ENCODE results near the gene CFAP210.

Gene CFAP210

DNA sequence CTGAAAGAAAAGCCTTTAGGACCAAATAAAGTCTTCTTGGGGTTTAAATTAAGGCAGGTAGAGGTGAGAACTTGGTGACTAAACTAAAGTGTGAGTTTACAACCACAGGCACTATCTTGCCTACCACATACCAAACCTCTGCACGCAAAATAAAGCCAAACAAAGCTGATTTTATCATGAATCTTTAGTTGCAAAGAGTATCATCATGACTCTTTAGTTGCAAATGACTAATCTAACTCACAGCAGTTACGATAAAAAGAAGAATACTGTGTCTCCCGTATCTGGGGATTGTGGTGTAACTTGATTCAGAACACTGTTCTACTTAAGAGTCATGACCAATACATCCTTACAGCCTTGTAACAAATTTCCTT, 11.2 kb downstream of the CFAP210 start:
- H3K9me3 ChIP-seq (ENCODE audit: control insufficient read depth, insufficient read depth, low read depth, low read length): no peaks in the 10 kb centered on the region
- CTCF ChIA-PET: interaction anchor here (0.6 to 1.0 kb wide), 2 partner anchors 10 kb away, joined by 3 read pairs; no protein-coding TSS in a partner anchor
- H3K36me3 ChIP-seq (ENCODE audit: control insufficient read depth in 2 of 2, insufficient read depth in 1 of 2, low read length in 2 of 2): no peaks in the 10 kb centered on the region
- H3K4me1 ChIP-seq (ENCODE audit: control insufficient read depth, insufficient read depth, low read length): no peaks in the 10 kb centered on the region
- POLR2A ChIA-PET: no interaction called here
- no peak overlapping the region for H3K27ac ChIP-seq (ENCODE audit: extremely low read depth, low read depth, low read length)
- TF ChIP-seq KLF8 (tag by site-specific recombination; IDR thresholded peaks at IDR 0.05) (no peak), ZNF561 (tag by site-specific recombination; IDR thresholded peaks at IDR 0.05; ENCODE audit: borderline replicate concordance) (no peak), ZNF549 (tag by site-specific recombination; IDR thresholded peaks at IDR 0.05) (no peak), ZNF658 (tag by site-specific recombination; IDR thresholded peaks at IDR 0.05) (no peak), IKZF3 (tag by site-specific recombination; IDR thresholded peaks at IDR 0.05) (no peak), ZNF558 (tag by site-specific recombination; IDR thresholded peaks at IDR 0.05) (no peak), ZNF311 (tag by site-specific recombination; IDR thresholded peaks at IDR 0.05; ENCODE audit: borderline replicate concordance) (no peak)
- TF ChIP-seq, protein P1, sequence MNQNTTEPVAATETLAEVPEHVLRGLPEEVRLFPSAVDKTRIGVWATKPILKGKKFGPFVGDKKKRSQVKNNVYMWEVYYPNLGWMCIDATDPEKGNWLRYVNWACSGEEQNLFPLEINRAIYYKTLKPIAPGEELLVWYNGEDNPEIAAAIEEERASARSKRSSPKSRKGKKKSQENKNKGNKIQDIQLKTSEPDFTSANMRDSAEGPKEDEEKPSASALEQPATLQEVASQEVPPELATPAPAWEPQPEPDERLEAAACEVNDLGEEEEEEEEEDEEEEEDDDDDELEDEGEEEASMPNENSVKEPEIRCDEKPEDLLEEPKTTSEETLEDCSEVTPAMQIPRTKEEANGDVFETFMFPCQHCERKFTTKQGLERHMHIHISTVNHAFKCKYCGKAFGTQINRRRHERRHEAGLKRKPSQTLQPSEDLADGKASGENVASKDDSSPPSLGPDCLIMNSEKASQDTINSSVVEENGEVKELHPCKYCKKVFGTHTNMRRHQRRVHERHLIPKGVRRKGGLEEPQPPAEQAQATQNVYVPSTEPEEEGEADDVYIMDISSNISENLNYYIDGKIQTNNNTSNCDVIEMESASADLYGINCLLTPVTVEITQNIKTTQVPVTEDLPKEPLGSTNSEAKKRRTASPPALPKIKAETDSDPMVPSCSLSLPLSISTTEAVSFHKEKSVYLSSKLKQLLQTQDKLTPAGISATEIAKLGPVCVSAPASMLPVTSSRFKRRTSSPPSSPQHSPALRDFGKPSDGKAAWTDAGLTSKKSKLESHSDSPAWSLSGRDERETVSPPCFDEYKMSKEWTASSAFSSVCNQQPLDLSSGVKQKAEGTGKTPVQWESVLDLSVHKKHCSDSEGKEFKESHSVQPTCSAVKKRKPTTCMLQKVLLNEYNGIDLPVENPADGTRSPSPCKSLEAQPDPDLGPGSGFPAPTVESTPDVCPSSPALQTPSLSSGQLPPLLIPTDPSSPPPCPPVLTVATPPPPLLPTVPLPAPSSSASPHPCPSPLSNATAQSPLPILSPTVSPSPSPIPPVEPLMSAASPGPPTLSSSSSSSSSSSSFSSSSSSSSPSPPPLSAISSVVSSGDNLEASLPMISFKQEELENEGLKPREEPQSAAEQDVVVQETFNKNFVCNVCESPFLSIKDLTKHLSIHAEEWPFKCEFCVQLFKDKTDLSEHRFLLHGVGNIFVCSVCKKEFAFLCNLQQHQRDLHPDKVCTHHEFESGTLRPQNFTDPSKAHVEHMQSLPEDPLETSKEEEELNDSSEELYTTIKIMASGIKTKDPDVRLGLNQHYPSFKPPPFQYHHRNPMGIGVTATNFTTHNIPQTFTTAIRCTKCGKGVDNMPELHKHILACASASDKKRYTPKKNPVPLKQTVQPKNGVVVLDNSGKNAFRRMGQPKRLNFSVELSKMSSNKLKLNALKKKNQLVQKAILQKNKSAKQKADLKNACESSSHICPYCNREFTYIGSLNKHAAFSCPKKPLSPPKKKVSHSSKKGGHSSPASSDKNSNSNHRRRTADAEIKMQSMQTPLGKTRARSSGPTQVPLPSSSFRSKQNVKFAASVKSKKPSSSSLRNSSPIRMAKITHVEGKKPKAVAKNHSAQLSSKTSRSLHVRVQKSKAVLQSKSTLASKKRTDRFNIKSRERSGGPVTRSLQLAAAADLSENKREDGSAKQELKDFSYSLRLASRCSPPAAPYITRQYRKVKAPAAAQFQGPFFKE (tag by site-specific recombination; IDR thresholded peaks at IDR 0.05; ENCODE audit: borderline replicate concordance): no peak
- TF ChIP-seq, protein P2, sequence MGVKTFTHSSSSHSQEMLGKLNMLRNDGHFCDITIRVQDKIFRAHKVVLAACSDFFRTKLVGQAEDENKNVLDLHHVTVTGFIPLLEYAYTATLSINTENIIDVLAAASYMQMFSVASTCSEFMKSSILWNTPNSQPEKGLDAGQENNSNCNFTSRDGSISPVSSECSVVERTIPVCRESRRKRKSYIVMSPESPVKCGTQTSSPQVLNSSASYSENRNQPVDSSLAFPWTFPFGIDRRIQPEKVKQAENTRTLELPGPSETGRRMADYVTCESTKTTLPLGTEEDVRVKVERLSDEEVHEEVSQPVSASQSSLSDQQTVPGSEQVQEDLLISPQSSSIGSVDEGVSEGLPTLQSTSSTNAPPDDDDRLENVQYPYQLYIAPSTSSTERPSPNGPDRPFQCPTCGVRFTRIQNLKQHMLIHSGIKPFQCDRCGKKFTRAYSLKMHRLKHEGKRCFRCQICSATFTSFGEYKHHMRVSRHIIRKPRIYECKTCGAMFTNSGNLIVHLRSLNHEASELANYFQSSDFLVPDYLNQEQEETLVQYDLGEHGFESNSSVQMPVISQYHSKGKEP (tag by site-specific recombination; IDR thresholded peaks at IDR 0.05): no peak
- no peak overlapping the region for H3K4me3 ChIP-seq (ENCODE audit: low read depth, low read length)

DNA sequence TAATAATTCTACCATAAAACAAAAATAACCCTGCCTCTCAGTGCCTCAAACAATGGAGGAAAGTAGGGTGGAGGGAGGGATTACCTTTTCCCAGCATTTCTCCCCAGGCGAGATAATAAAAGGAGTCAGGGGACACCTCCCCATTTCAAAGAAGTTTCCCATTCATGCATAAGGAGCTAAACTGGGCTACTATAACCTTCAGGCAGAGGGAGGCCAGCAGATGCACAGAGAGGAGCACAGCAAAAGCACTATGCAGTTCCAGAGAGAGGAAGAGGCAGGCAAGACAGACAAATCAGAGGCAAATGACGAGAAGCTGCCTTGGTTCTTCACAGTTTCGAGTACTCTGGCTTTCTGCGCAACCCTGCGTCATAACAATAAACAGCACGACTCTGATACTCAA, 17.4 kb downstream of the CFAP210 start:
- ChIA-PET POLR2A (no interaction called here), CTCF (no interaction called here)
- TF ChIP-seq GLI2 (tag by site-specific recombination; IDR thresholded peaks at IDR 0.05; ENCODE audit: borderline replicate concordance, low read depth) (no peak), SP2 (tag by site-specific recombination; IDR thresholded peaks at IDR 0.05) (no peak), ZNF791 (tag by site-specific recombination; IDR thresholded peaks at IDR 0.05) (no peak), SP3 (tag by site-specific recombination; IDR thresholded peaks at IDR 0.05) (no peak), ZNF37A (tag by site-specific recombination; IDR thresholded peaks at IDR 0.05) (no peak), ZNF266 (tag by site-specific recombination; IDR thresholded peaks at IDR 0.05; ENCODE audit: low read depth) (no peak), KLF10 (tag by site-specific recombination; IDR thresholded peaks at IDR 0.05) (no peak), ZNF529 (tag by site-specific recombination; IDR thresholded peaks at IDR 0.05; ENCODE audit: insufficient replicate concordance) (no peak), RBAK (tag by site-specific recombination; IDR thresholded peaks at IDR 0.05) (no peak), HOXA7 (CRISPR knock-in tag; IDR thresholded peaks at IDR 0.05; ENCODE audit: borderline replicate concordance) (no peak)
- TF ChIP-seq, protein P3, sequence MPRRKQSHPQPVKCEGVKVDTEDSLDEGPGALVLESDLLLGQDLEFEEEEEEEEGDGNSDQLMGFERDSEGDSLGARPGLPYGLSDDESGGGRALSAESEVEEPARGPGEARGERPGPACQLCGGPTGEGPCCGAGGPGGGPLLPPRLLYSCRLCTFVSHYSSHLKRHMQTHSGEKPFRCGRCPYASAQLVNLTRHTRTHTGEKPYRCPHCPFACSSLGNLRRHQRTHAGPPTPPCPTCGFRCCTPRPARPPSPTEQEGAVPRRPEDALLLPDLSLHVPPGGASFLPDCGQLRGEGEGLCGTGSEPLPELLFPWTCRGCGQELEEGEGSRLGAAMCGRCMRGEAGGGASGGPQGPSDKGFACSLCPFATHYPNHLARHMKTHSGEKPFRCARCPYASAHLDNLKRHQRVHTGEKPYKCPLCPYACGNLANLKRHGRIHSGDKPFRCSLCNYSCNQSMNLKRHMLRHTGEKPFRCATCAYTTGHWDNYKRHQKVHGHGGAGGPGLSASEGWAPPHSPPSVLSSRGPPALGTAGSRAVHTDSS (tag by site-specific recombination; IDR thresholded peaks at IDR 0.05): no peak
- TF ChIP-seq, protein P4, sequence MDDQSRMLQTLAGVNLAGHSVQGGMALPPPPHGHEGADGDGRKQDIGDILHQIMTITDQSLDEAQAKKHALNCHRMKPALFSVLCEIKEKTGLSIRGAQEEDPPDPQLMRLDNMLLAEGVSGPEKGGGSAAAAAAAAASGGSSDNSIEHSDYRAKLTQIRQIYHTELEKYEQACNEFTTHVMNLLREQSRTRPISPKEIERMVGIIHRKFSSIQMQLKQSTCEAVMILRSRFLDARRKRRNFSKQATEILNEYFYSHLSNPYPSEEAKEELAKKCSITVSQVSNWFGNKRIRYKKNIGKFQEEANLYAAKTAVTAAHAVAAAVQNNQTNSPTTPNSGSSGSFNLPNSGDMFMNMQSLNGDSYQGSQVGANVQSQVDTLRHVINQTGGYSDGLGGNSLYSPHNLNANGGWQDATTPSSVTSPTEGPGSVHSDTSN (CRISPR knock-in tag; IDR thresholded peaks at IDR 0.05): no peak

More for the DNA sequence above, 17.4 kb downstream of the CFAP210 start:
- Histone ChIP-seq H3K9me3 (ENCODE audit: control insufficient read depth, insufficient read depth, low read depth, low read length) (no peaks in the 10 kb centered on the region), H3K4me1 (ENCODE audit: control insufficient read depth, insufficient read depth, low read length) (no peaks in the 10 kb centered on the region), H3K27ac (ENCODE audit: extremely low read depth, low read depth, low read length) (no peak overlapping the region), H3K4me3 (ENCODE audit: low read depth, low read length) (no peak overlapping the region), H3K36me3 (ENCODE audit: control insufficient read depth in 2 of 2, insufficient read depth in 1 of 2, low read length in 2 of 2) (no peaks in the 10 kb centered on the region)

Data from HEK293 (cell line).